Neuronal stem cell (in vitro differentiated cells): ENCODE results near the gene MAPRE3.

Experiments used
- DNase-seq: peaks from one replicate; pipeline ENCODE4 v3.0.0-alpha.2; 2013; ENCODE audit warnings: low spot score
- H2AFZ ChIP-seq: one replicate; pipeline ENCODE4 v1.6.1; 2013; ENCODE audit warnings: mild to moderate bottlenecking, low read length, inconsistent platforms
- H2AK5ac ChIP-seq: 2 replicates; pipeline ENCODE4 v1.6.1; 2013; ENCODE audit warnings: low read depth, mild to moderate bottlenecking, inconsistent platforms, low read length, moderate library complexity, mixed read lengths
- H2BK120ac ChIP-seq: 2 replicates; pipeline ENCODE4 v1.6.1; 2013; ENCODE audit warnings: low read depth, mild to moderate bottlenecking, inconsistent platforms, low read length, moderate library complexity, mixed read lengths
- H2BK12ac ChIP-seq: one replicate; pipeline ENCODE4 v1.6.1; 2013; ENCODE audit warnings: low read length, inconsistent platforms
- H2BK15ac ChIP-seq: 2 replicates; pipeline ENCODE4 v1.6.1; 2013; ENCODE audit warnings: mild to moderate bottlenecking, low read length, inconsistent platforms, mixed read lengths
- H2BK5ac ChIP-seq: one replicate; pipeline ENCODE4 v1.6.1; 2013; ENCODE audit warnings: inconsistent platforms, mild to moderate bottlenecking, low read length, moderate library complexity
- H3K14ac ChIP-seq: one replicate; pipeline ENCODE4 v1.6.1; 2013; ENCODE audit warnings: low read length, inconsistent platforms
- H3K18ac ChIP-seq: 2 replicates; pipeline ENCODE4 v1.6.1; 2013; ENCODE audit warnings: low read length, inconsistent platforms
- H3K23ac ChIP-seq: 2 replicates; pipeline ENCODE4 v1.6.1; 2013; ENCODE audit warnings: low read depth, mild to moderate bottlenecking, mixed read lengths, low read length, inconsistent platforms; ENCODE audit not compliant: poor library complexity
- H3K27ac ChIP-seq: replicated peaks from 3 replicates; pipeline ENCODE4 v1.5.1; 2013; ENCODE audit warnings: low read length, inconsistent platforms
- H3K27me3 ChIP-seq, 3 experiments: 2 replicates each; pipeline ENCODE4 v1.6.1; 2013; ENCODE audit warnings: low read length in 3 of 3, mild to moderate bottlenecking in 2 of 3, inconsistent platforms in 1 of 3, low read depth in 1 of 3, mixed read lengths in 1 of 3, moderate library complexity in 1 of 3; ENCODE audit not compliant: control insufficient read depth in 3 of 3, insufficient read depth in 3 of 3
- H3K36me3 ChIP-seq, 2 donors: replicated peaks in 1 of 2; 2 replicates each; pipeline ENCODE4 v1.6.1; 2013; ENCODE audit warnings: low read length in 2 of 2; ENCODE audit not compliant: control insufficient read depth in 2 of 2, insufficient read depth in 2 of 2
- H3K4ac ChIP-seq: 2 replicates; pipeline ENCODE4 v1.6.1; 2013; ENCODE audit warnings: inconsistent platforms, mild to moderate bottlenecking, low read length, moderate library complexity
- H3K4me1 ChIP-seq, 2 donors: 1 replicate in 1 of 2; 2 replicates in 1 of 2; pipeline ENCODE4 v1.6.1; 2013; ENCODE audit warnings: low read length in 2 of 2, low read depth in 1 of 2; ENCODE audit not compliant: control insufficient read depth in 2 of 2, insufficient read depth in 1 of 2
- H3K4me2 ChIP-seq: one replicate; pipeline ENCODE4 v1.6.1; 2013; ENCODE audit warnings: mild to moderate bottlenecking, low read length, inconsistent platforms; ENCODE audit not compliant: insufficient read depth, poor library complexity, severe bottlenecking
- H3K4me3 ChIP-seq, 2 donors: 2 replicates each; pipeline ENCODE4 v1.5.1; 2013; ENCODE audit warnings: low read length in 2 of 2, mild to moderate bottlenecking in 2 of 2, inconsistent platforms in 1 of 2, moderate library complexity in 1 of 2
- H3K79me1 ChIP-seq: one replicate; pipeline ENCODE4 v1.6.1; 2013; ENCODE audit warnings: low read depth, mild to moderate bottlenecking, inconsistent platforms, low read length, moderate library complexity
- H3K9ac ChIP-seq: one replicate; pipeline ENCODE4 v1.6.1; 2013; ENCODE audit warnings: mild to moderate bottlenecking, low read depth, low read length, inconsistent platforms; ENCODE audit not compliant: poor library complexity
- H3K9me3 ChIP-seq, 2 donors: replicated peaks in 1 of 2; 2 replicates each; pipeline versions ENCODE3 to v1.6.1; 2013; ENCODE audit warnings: low read length in 2 of 2, mild to moderate bottlenecking in 2 of 2, inconsistent platforms in 1 of 2, low read depth in 1 of 2, mixed read lengths in 1 of 2, moderate library complexity in 1 of 2; ENCODE audit not compliant: control insufficient read depth in 2 of 2, insufficient read depth in 1 of 2
- H4K8ac ChIP-seq: one replicate; pipeline ENCODE4 v1.6.1; 2013; ENCODE audit warnings: low read depth, mild to moderate bottlenecking, inconsistent platforms, low read length, moderate library complexity
- H4K91ac ChIP-seq: one replicate; pipeline ENCODE4 v1.6.1; 2013; ENCODE audit warnings: low read length, low read depth, mild to moderate bottlenecking, inconsistent platforms; ENCODE audit not compliant: poor library complexity
- WGBS, 2 donors: extraction: QIAGEN DNeasy Blood & Tissue Kit; methylation state at CpG; one replicate each; pipeline ENCODE4 v1.1.7; 2013; ENCODE audit warnings: missing lambda C conversion rate in 2 of 2, mixed read lengths in 1 of 2; ENCODE audit not compliant: insufficient read length in 2 of 2, insufficient replicate concordance in 1 of 2; ENCODE audit errors: extremely low coverage in 2 of 2; 5-methylcytosine and 5-hydroxymethylcytosine counted together

The MAPRE3 gene

DNA sequence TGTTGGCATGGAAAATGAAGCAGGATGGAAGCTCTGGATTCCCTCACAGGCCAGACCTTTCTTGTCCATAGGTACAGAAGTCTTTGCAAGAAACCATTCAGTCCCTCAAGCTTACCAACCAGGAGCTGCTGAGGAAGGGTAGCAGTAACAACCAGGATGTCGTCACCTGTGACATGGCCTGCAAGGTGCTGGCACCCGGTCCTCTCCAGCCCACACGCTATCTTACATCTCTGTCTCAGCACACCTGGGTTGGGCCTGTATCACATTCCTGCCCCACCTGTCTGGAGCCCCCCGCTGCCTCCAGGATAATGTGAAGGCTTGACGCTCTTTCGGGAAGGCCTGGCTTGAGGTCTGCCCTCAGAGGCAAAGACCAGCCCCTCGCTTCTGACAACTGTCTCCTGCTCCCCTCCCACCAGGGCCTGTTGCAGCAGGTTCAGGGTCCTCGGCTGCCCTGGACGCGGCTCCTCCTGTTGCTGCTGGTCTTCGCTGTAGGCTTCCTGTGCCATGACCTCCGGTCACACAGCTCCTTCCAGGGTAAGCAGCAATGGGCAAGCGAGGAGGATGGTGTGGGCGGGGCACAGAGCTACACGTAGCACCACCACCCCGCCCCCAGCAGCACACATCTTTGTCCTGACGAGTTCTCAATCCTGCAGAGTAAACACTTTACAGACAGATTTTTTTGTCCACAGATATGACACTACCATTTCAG, 68.3 kb downstream of the MAPRE3 start:
- no peak for DNase-seq
- Histone ChIP-seq H3K4me2 (no peak overlapping the region), H2AK5ac (no peak overlapping the region), H3K27me3 (no peaks in the 10 kb centered on the region), H2BK15ac (no peak overlapping the region), H3K14ac (no peak overlapping the region), H3K79me1 (no peaks in the 10 kb centered on the region), H3K9me3 (no peaks in the 10 kb centered on the region), H3K4ac (no peak overlapping the region), H3K23ac (peak overlapping the region; percentile 13), H2BK120ac (no peak overlapping the region), H3K27ac (no peak overlapping the region), H3K9ac (peak overlapping the region; percentile 26), H4K91ac (no peak overlapping the region), H3K4me1 (peaks cover 0 to 1% of the 10 kb centered on the region in 2 donors), H4K8ac (no peak overlapping the region), H3K36me3 (peaks cover 52 to 78% of the 10 kb centered on the region in 2 donors), H3K4me3 (no peak overlapping the region), H2AFZ (no peak overlapping the region), H3K18ac (no peak overlapping the region), H2BK12ac (no peak overlapping the region), H2BK5ac (no peak overlapping the region)
- no CpG with 5 or more reads among the region's 17 CpGs for WGBS, 2 donors

- no peak overlapping the region for H2BK5ac ChIP-seq
- H3K9ac ChIP-seq = peak overlapping the region; percentile 31
- no peak overlapping the region for H3K27ac ChIP-seq
- no peak overlapping the region for H3K4me2 ChIP-seq
- H3K9me3 ChIP-seq = no peaks in the 10 kb centered on the region
- no peaks in the 10 kb centered on the region for H3K4me1 ChIP-seq
- H3K27me3 ChIP-seq = no peaks in the 10 kb centered on the region
- H3K18ac ChIP-seq = no peak overlapping the region
- H2BK12ac ChIP-seq = no peak overlapping the region
- no CpG with 5 or more reads among the region's 6 CpGs for WGBS, 2 donors
- no peak overlapping the region for H2BK15ac ChIP-seq
- H3K4me3 ChIP-seq = no peak overlapping the region
- H2AFZ ChIP-seq = no peak overlapping the region
- H2AK5ac ChIP-seq = no peak overlapping the region
- H2BK120ac ChIP-seq = no peak overlapping the region
- no peak overlapping the region for H4K91ac ChIP-seq
- no peaks in the 10 kb centered on the region for H3K79me1 ChIP-seq
- H3K4ac ChIP-seq = no peak overlapping the region
- peak overlapping the region; percentile 38 for H3K23ac ChIP-seq
- H3K14ac ChIP-seq = no peak overlapping the region
- peaks cover 52 to 78% of the 10 kb centered on the region in 2 donors for H3K36me3 ChIP-seq
- DNase-seq = no peak
- H4K8ac ChIP-seq = no peak overlapping the region
Observed at GRCh38 chr2:27039426-27039825, 69.0 kb downstream of the MAPRE3 start.

DNA sequence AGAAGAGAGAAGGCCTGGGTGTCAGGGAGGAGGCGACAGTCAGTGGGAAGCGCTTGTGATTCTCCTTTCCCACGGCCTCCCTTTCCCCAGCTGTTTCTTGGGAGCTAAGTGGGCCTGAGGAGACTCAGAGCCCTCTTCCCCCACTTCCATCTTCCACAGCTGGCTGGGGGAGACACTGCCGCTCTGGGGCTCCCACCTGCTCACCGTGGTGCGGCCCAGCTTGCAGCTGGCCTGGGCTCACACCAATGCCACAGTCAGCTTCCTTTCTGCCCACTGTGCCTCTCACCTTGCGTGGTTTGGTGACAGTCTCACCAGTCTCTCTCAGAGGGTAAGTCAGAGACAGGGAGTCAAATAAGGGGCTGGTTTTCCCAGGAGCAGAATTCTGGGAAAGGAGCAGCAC, 69.4 kb downstream of the MAPRE3 start:
- Histone ChIP-seq H3K23ac (no peak overlapping the region), H2BK5ac (no peak overlapping the region), H3K9me3 (no peaks in the 10 kb centered on the region), H3K4ac (no peak overlapping the region), H3K9ac (no peak overlapping the region), H3K79me1 (no peaks in the 10 kb centered on the region), H2BK15ac (no peak overlapping the region), H3K18ac (no peak overlapping the region), H2BK120ac (no peak overlapping the region), H4K8ac (no peak overlapping the region), H3K4me2 (no peak overlapping the region), H2AFZ (no peak overlapping the region), H3K36me3 (peaks cover 52 to 76% of the 10 kb centered on the region in 2 donors), H2AK5ac (no peak overlapping the region), H3K27ac (no peak overlapping the region), H3K4me1 (no peaks in the 10 kb centered on the region), H4K91ac (no peak overlapping the region), H2BK12ac (no peak overlapping the region), H3K4me3 (no peak overlapping the region), H3K27me3 (no peaks in the 10 kb centered on the region), H3K14ac (no peak overlapping the region)
- WGBS, 2 donors = no CpG with 5 or more reads among the region's 7 CpGs
- no peak for DNase-seq

GRCh38 chr2:27040282-27040681, 69.8 kb downstream of the MAPRE3 start:
- no peak for DNase-seq
- Histone ChIP-seq H3K4me3 (no peak overlapping the region), H3K9ac (no peak overlapping the region), H3K36me3 (peaks cover 52 to 71% of the 10 kb centered on the region in 2 donors), H3K4ac (no peak overlapping the region), H3K14ac (no peak overlapping the region), H3K79me1 (no peaks in the 10 kb centered on the region), H3K27me3 (no peaks in the 10 kb centered on the region), H2BK12ac (no peak overlapping the region), H3K18ac (no peak overlapping the region), H4K91ac (no peak overlapping the region), H2AK5ac (no peak overlapping the region), H3K4me1 (no peaks in the 10 kb centered on the region), H4K8ac (no peak overlapping the region), H3K27ac (no peak overlapping the region), H2BK120ac (no peak overlapping the region), H3K23ac (no peak overlapping the region), H2BK5ac (peak overlapping the region; percentile 31), H3K4me2 (no peak overlapping the region), H2BK15ac (no peak overlapping the region), H2AFZ (no peak overlapping the region), H3K9me3 (no peaks in the 10 kb centered on the region)
- no CpG with 5 or more reads among the region's 8 CpGs for WGBS, 2 donors
